ENCODE measurements around the gene TGIF1.

TGIF1 gene

DNA sequence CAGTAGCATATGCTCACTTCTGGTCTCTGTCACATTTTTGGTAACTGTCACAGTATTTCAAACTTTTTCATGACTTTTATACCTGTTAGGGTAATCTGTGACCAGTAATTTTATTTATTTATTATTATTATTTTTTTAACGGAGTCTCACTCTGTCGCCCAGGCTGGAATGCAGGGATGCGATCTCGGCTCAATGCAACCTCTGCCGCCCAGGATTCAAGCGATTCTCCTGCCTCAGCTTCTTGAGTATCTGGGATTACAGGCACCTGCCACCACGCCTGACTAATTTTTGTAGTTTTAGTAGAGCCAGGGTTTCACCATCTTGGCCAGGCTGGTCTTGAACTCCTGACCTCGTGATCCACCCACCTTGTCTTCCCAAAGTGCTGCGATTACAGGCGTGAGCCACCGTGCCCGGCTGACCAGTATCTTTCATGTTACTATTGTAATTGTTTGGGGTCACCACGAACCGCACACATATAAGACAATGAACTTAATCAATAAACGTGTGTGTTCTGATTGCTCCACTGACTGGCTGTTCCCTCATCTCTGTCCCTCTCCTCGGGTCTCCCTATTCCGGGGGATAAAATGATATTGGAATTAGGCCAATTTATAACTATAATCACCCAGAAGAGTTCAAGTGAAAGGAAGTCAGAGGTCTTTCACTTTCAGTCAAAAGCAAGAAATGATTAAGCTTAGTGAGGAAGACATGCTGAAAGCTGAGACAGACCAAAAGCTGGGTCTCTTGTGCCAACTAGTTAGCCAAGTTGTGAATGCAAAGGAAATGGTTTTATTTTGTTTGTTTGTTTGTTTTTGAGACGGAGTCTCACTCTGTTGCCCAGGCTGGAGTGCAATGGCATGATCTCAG is 22.9 kb downstream of the TGIF1 start:
- Histone ChIP-seq H3K9me3 (ENCODE audit: insufficient read depth, low read depth, low read length) (no peaks in the 10 kb centered on the region), H2AFZ (ENCODE audit: low read length) (no peak overlapping the region), H3K9me2 (replicated peaks; ENCODE audit: low read depth, low read length) (no peaks in the 10 kb centered on the region), H3F3A (ENCODE audit: low read depth) (no peaks in the 10 kb centered on the region), H3K27me3 (ENCODE audit: insufficient read depth, low read length, poor library complexity, severe bottlenecking) (no peaks in the 10 kb centered on the region), H4K20me1 (ENCODE audit: insufficient read depth, low read length, poor library complexity, severe bottlenecking) (no peaks in the 10 kb centered on the region), H3K36me3 (ENCODE audit: insufficient read depth, low read length) (no peaks in the 10 kb centered on the region), H3K79me2 (ENCODE audit: insufficient read depth, low read length) (no peaks in the 10 kb centered on the region), H3K9ac (ENCODE audit: low read depth, low read length, poor library complexity, severe bottlenecking) (no peak overlapping the region), H3K4me2 (ENCODE audit: low read depth, low read length, poor library complexity, severe bottlenecking) (no peak overlapping the region), H3K4me3 (ENCODE audit: low read length, poor library complexity, severe bottlenecking) (no peak overlapping the region), H3K4me1 (ENCODE audit: insufficient read depth, low read length, poor library complexity, severe bottlenecking) (no peaks in the 10 kb centered on the region)
- no peak for TF ChIP-seq EZH2phosphoT487 (IDR thresholded peaks at IDR 0.05; ENCODE audit: borderline replicate concordance)
- no peak for TF ChIP-seq CTCF (conservative IDR thresholded peaks at IDR 0.05; ENCODE audit: low read length)

GRCh38 chr18:3478262-3478978 is 28.4 kb downstream of the TGIF1 start:
- H3K36me3 ChIP-seq (ENCODE audit: insufficient read depth, low read length): no peaks in the 10 kb centered on the region
- H3K9me3 ChIP-seq (ENCODE audit: insufficient read depth, low read depth, low read length): no peaks in the 10 kb centered on the region
- no peaks in the 10 kb centered on the region for H4K20me1 ChIP-seq (ENCODE audit: insufficient read depth, low read length, poor library complexity, severe bottlenecking)
- H3K27me3 ChIP-seq (ENCODE audit: insufficient read depth, low read length, poor library complexity, severe bottlenecking): no peaks in the 10 kb centered on the region
- no peaks in the 10 kb centered on the region for H3K4me1 ChIP-seq (ENCODE audit: insufficient read depth, low read length, poor library complexity, severe bottlenecking)
- no peaks in the 10 kb centered on the region for H3K9me2 ChIP-seq (replicated peaks; ENCODE audit: low read depth, low read length)
- no peak for TF ChIP-seq EZH2phosphoT487 (IDR thresholded peaks at IDR 0.05; ENCODE audit: borderline replicate concordance)
- no peak for TF ChIP-seq CTCF (conservative IDR thresholded peaks at IDR 0.05; ENCODE audit: low read length)
- no peak overlapping the region for H3K9ac ChIP-seq (ENCODE audit: low read depth, low read length, poor library complexity, severe bottlenecking)
- H3K4me3 ChIP-seq (ENCODE audit: low read length, poor library complexity, severe bottlenecking): no peak overlapping the region
- no peaks in the 10 kb centered on the region for H3K79me2 ChIP-seq (ENCODE audit: insufficient read depth, low read length)
- no peak overlapping the region for H3K4me2 ChIP-seq (ENCODE audit: low read depth, low read length, poor library complexity, severe bottlenecking)
- H3F3A ChIP-seq (ENCODE audit: low read depth): no peaks in the 10 kb centered on the region
- no peak overlapping the region for H2AFZ ChIP-seq (ENCODE audit: low read length)

DNA sequence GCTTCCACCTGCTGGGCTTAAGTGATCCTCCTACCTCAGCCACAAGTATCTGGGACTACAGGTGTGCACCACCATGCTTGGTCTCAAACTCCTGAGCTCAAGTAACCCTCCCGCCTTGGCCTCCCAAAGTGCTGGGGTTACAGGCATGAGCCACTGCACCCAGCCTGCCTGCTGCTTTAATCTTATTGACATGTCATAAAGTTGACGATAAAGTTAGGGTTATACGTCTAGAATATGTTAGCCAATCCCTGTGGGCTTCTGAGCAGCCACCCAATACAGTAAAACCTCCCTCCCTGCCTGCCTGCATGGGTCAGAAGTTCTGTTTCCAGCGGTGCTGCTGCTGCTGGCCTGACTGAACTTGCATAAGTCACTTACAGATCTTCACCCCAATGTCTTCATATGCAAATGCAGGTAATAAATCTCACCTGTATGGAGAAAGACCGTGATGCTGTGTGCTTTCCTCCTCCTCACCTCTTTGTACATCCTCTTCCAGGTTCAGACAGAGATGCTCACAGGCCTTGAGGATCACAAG is 30.1 kb downstream of the TGIF1 start:
- TF ChIP-seq CTCF (conservative IDR thresholded peaks at IDR 0.05; ENCODE audit: low read length) (no peak), EZH2phosphoT487 (IDR thresholded peaks at IDR 0.05; ENCODE audit: borderline replicate concordance) (no peak)
- H3K36me3 ChIP-seq (ENCODE audit: insufficient read depth, low read length): no peaks in the 10 kb centered on the region

More for the DNA sequence above, 30.1 kb downstream of the TGIF1 start:
- no peaks in the 10 kb centered on the region for H3K9me3 ChIP-seq (ENCODE audit: insufficient read depth, low read depth, low read length)
- no peaks in the 10 kb centered on the region for H3F3A ChIP-seq (ENCODE audit: low read depth)
- H3K9me2 ChIP-seq (replicated peaks; ENCODE audit: low read depth, low read length): no peaks in the 10 kb centered on the region
- no peaks in the 10 kb centered on the region for H3K27me3 ChIP-seq (ENCODE audit: insufficient read depth, low read length, poor library complexity, severe bottlenecking)
- no peaks in the 10 kb centered on the region for H3K79me2 ChIP-seq (ENCODE audit: insufficient read depth, low read length)
- H2AFZ ChIP-seq (ENCODE audit: low read length): no peak overlapping the region
- H3K4me3 ChIP-seq (ENCODE audit: low read length, poor library complexity, severe bottlenecking): no peak overlapping the region
- H3K4me2 ChIP-seq (ENCODE audit: low read depth, low read length, poor library complexity, severe bottlenecking): no peak overlapping the region
- H3K4me1 ChIP-seq (ENCODE audit: insufficient read depth, low read length, poor library complexity, severe bottlenecking): no peaks in the 10 kb centered on the region
- no peaks in the 10 kb centered on the region for H4K20me1 ChIP-seq (ENCODE audit: insufficient read depth, low read length, poor library complexity, severe bottlenecking)
- H3K9ac ChIP-seq (ENCODE audit: low read depth, low read length, poor library complexity, severe bottlenecking): no peak overlapping the region

Data from Loucy (cell line).